Testis (tissue), 3 donors: ENCODE data around the gene MAN1C1. TPM values are rescaled to one million over a fixed set of nuclear protein-coding genes. Genes with fewer than 3 reads are reported as not detected.

Source experiments
- DNase-seq: peaks from one replicate; pipeline ENCODE4 v3.0.0-alpha.2; 2019
- H3K27ac ChIP-seq, 2 donors: fragments of 200-600 bp; sonication (generic); one replicate each; pipeline ENCODE4 v1.5.1; 2019
- H3K27me3 ChIP-seq: fragments of 200-600 bp; sonication (generic); one replicate; pipeline ENCODE4 v1.5.1; 2019
- H3K36me3 ChIP-seq: fragments of 200-600 bp; sonication (generic); one replicate; pipeline ENCODE4 v1.5.1; 2017; ENCODE audit warnings: low read depth; ENCODE audit errors: missing control alignments
- H3K4me1 ChIP-seq: fragments of 200-600 bp; sonication (generic); one replicate; pipeline ENCODE4 v1.5.1; 2019
- H3K4me3 ChIP-seq, 2 donors: fragments of 200-600 bp; sonication (generic); one replicate each; pipeline ENCODE4 v1.5.1; 2017 to 2019
- H3K9me3 ChIP-seq: fragments of 200-600 bp; sonication (generic); one replicate; pipeline ENCODE4 v1.5.1; 2017
- POLR2A ChIP-seq: fragments of 450-650 bp; IDR thresholded peaks from one replicate; pipeline ENCODE4 v1.6.1; 2017; ENCODE audit warnings: antibody characterized with exemption, mild to moderate bottlenecking, moderate library complexity
- WGBS, 2 donors: methylation state at CpG; one replicate each; pipeline ENCODE4 v1.1.5; 2018; 5-methylcytosine and 5-hydroxymethylcytosine counted together
- intact Hi-C: fragments of 100-400 bp; cut with DNase I; formaldehyde crosslinking; loops from one replicate; pipeline ENCODE4 v1.15.1; 2023; ENCODE audit warnings: low total_unique reads
- polyA plus RNA-seq: library from polyadenylated mRNA; stranded (reverse); fragments of 350-450 nt; fragmentation: Illumina TruSeq; extraction: RNeasy Lipid Tissue Mini Kit (QIAGEN cat#74804); gene quantifications from one replicate; pipeline ENCODE4 v1.2.3, GENCODE V29; 2014; ENCODE audit warnings: low read depth, low replicate concordance; ENCODE audit not compliant: insufficient read depth
- total RNA-seq, 2 donors: library from RNA; depleted of rRNA; stranded (reverse); fragments of >200 nt; gene quantifications; one replicate each; pipeline ENCODE4 v1.2.3, GENCODE V29; 2016
- TF ChIP-seq, protein P1 (sequence below), 3 experiments: fragments of 450-650 bp in 2 of 3; fragments of 200-600 bp in 1 of 3; sonication (generic) in 1 of 3; IDR thresholded peaks; one replicate each; pipeline ENCODE4 v1.5.1; 2016 to 2019; ENCODE audit warnings: antibody characterized with exemption in 3 of 3, mild to moderate bottlenecking in 2 of 3, moderate library complexity in 1 of 3

The MAN1C1 gene
- total and polyA plus RNA-seq, 3 donors from 2014 or later, result 12.8 to 21.1 (median 14.8) TPM

DNA sequence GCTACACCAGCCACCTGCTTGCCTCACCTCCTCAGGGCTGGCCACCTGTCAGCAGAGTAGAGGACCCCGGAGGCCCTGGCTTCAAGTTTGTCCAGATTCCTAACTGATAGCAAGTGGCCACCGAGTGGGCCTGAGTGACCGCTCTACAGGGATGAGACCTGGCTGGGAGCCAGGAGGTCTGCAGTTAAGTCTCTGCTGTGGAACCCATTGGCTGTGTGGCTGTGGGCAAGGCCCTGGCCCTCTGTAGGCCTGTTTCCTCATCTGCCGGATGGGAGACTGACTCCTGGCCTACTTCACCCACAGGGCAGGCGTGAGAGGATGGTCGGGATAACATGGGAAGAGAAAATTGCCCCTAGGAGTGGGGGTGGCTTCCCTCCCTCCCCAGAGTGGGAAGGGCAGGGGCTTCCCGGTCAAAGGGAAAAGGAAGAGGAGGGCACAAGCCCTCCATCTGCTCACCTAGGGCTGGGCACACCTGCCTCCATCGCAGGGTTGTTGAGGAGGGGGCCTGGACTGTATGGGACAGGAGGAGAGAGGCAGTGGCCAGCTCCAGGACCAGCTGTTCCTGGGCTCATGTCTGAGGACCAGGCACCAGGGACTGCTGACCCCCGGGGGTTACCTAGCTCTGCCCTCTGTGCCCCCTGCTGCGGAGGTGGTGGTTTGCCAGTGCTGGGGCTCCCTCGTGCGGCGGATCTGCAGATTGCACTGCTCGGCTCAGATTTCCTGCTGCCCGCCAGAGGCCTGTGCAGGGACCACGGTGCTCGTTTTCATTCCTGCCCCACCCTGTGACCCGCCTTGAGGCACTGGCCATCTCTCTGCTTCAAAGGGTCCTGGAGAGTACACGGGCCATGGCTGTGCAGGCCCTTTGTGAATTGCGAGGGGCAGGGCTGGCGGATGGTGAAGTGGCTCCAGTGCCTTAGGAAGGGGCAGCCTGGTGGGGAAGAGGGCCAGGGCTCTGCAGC is 194.0 kb downstream of the MAN1C1 start:
- no peaks in the 10 kb centered on the region for H3K36me3 ChIP-seq
- intact Hi-C loops, result no loop called here
- no peak for TF ChIP-seq POLR2A
- TF ChIP-seq, protein P1, sequence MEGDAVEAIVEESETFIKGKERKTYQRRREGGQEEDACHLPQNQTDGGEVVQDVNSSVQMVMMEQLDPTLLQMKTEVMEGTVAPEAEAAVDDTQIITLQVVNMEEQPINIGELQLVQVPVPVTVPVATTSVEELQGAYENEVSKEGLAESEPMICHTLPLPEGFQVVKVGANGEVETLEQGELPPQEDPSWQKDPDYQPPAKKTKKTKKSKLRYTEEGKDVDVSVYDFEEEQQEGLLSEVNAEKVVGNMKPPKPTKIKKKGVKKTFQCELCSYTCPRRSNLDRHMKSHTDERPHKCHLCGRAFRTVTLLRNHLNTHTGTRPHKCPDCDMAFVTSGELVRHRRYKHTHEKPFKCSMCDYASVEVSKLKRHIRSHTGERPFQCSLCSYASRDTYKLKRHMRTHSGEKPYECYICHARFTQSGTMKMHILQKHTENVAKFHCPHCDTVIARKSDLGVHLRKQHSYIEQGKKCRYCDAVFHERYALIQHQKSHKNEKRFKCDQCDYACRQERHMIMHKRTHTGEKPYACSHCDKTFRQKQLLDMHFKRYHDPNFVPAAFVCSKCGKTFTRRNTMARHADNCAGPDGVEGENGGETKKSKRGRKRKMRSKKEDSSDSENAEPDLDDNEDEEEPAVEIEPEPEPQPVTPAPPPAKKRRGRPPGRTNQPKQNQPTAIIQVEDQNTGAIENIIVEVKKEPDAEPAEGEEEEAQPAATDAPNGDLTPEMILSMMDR (IDR thresholded peaks at IDR 0.05), result peak; percentile 75 to 87 (median 87)
- H3K4me3 ChIP-seq, result no peak overlapping the region
- peak; percentile 72 for DNase-seq
- H3K9me3 ChIP-seq, result no peaks in the 10 kb centered on the region
- H3K27me3 ChIP-seq, result no peaks in the 10 kb centered on the region
- 56 to 72% methylated on average over 6 to 17 of the region's 21 CpGs for WGBS, 2 donors
- H3K27ac ChIP-seq, result no peak overlapping the region
- no peaks in the 10 kb centered on the region for H3K4me1 ChIP-seq

- H3K4me1 ChIP-seq, result no peaks in the 10 kb centered on the region
- no peaks in the 10 kb centered on the region for H3K9me3 ChIP-seq
- H3K27me3 ChIP-seq, result no peaks in the 10 kb centered on the region
- intact Hi-C loops, result no loop called here
- no peaks in the 10 kb centered on the region for H3K36me3 ChIP-seq
- H3K27ac ChIP-seq, result no peak overlapping the region
- WGBS, 2 donors, result 86 to 87% methylated on average over 7 to 13 of the region's 13 CpGs
- DNase-seq, result no peak
- H3K4me3 ChIP-seq, result no peak overlapping the region
- TF ChIP-seq, protein P1 (IDR thresholded peaks at IDR 0.05), result no peak
- no peak for TF ChIP-seq POLR2A
Observed at GRCh38 chr1:25811384-25812082, 194.9 kb downstream of the MAN1C1 start.

DNA sequence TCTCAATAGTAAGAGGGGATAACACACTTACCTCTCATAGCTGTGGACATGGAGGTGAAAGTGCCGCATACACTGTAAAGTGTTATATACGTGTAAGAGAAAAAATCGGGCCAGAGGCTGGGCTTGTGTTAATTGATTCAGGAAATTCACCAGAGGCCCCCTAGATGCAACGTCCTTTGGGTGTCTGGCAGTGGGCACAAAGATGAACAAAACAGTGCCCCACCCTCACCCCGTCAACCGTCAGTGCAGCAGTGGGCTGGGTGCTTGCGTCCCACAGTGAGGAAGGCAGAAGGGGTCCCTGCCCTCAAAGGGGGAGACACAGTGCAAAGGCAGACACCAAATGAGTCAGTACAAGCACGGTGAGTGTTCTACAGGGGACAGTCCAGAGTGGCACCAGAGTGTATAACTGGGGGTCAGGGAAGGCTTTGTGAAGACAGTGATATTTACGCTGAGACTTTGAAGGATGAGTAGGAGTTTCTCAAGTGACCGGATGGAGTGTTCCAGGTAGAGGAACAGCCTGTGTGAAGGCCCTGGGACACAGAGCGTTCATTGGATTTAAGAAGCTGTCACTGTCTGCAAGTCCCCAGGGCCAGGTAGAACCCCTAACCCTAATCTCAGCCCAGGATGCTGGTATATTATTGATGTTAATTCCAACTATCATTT is 196.6 kb downstream of the MAN1C1 start:
- no peaks in the 10 kb centered on the region for H3K36me3 ChIP-seq
- no peak overlapping the region for H3K27ac ChIP-seq
- H3K9me3 ChIP-seq, result no peaks in the 10 kb centered on the region
- H3K4me1 ChIP-seq, result peaks cover 2% of the 10 kb centered on the region
- intact Hi-C loops, result no loop called here
- H3K27me3 ChIP-seq, result no peaks in the 10 kb centered on the region
- no peak overlapping the region for H3K4me3 ChIP-seq
- whole genome bisulfite sequencing, 2 donors, result 83 to 85% methylated on average over 7 to 11 of the region's 11 CpGs
- no peak for DNase-seq
- TF ChIP-seq POLR2A, result no peak
- TF ChIP-seq, protein P1 (IDR thresholded peaks at IDR 0.05), result no peak

- peaks cover 9% of the 10 kb centered on the region for H3K4me1 ChIP-seq
- no peak overlapping the region for H3K27ac ChIP-seq
- no peaks in the 10 kb centered on the region for H3K9me3 ChIP-seq
- TF ChIP-seq, protein P1 (IDR thresholded peaks at IDR 0.05), result no peak
- TF ChIP-seq POLR2A, result no peak
- DNase-seq, result no peak
- H3K27me3 ChIP-seq, result no peaks in the 10 kb centered on the region
- H3K36me3 ChIP-seq, result no peaks in the 10 kb centered on the region
- H3K4me3 ChIP-seq, result no peak overlapping the region
- intact Hi-C loops, result no loop called here
- 89 to 90% methylated on average over 20 to 24 of the region's 24 CpGs for WGBS, 2 donors
Observed at GRCh38 chr1:25813734-25814471, 197.3 kb downstream of the MAN1C1 start.
